ENCODE data around the gene HINFP. TPM values are rescaled to one million over a fixed set of nuclear protein-coding genes. Genes with fewer than 3 reads are reported as not detected.
"Not testable (repeated sequence)": the region's sequence is repeated elsewhere in the genome, so short reads cannot be mapped to it uniquely, and the experiment has no call there.

The HINFP gene
- polyA plus RNA-seq, 1 donor: 40.2 TPM

DNA sequence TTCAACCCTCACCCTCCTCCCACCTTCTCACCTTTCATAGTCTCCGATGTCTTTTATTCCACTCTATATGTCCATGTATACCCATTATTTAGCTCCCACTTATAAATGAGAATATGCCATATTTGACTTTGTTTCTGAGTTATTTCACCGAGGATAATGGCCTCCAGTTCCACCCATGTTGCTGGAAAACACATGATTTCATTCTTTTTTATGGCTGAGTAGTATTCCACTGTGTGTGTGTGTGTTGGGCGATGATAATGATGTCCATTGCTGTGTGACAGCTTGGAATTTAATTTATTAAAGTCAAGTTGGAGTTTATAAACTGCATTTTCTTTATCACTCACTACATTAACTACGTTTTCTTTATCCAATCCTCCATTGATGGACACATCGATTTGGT is 3.2 kb upstream of the HINFP start:
- no peak overlapping the region for H3K27ac ChIP-seq (ENCODE audit: low read length)
- no peaks in the 10 kb centered on the region for H3K9me3 ChIP-seq (ENCODE audit: control insufficient read depth, low read depth, low read length)
- peaks cover 38% of the 10 kb centered on the region for H3K36me3 ChIP-seq (ENCODE audit: control insufficient read depth, insufficient read depth, low read length)
- WGBS (ENCODE audit: insufficient coverage, low lambda C conversion rate): 100% methylated on average over 2 of the region's 5 CpGs
- no peaks in the 10 kb centered on the region for H3K27me3 ChIP-seq (ENCODE audit: control insufficient read depth, insufficient read depth, low read length)
- H3K4me3 ChIP-seq (ENCODE audit: low read length): no peak overlapping the region
- peaks cover 14% of the 10 kb centered on the region for H3K4me1 ChIP-seq (ENCODE audit: control insufficient read depth, insufficient read depth, low read length)
- no peak for DNase-seq

DNA sequence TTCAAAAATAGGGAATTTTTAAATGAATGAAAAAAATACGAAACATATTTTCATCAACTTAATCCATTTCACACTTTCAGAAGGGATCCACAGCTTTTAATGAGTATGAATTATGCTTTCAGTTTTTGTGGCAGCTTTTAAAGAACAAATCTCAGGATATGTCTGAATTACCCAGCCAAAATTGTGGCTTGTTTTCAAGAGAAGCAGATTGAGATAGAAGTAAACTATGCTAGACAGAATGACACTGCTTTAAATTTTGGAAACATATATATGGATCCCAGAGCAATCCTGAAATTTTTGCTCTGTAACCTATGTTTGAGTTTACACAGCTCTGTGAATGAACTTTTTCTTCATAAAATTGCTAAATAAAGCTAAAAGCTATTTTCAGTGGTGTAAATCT is 2.4 kb upstream of the HINFP start:
- 100% methylated on average over 1 of the region's 1 CpG for WGBS (ENCODE audit: insufficient coverage, low lambda C conversion rate)
- Histone ChIP-seq H3K9me3 (ENCODE audit: control insufficient read depth, low read depth, low read length) (no peaks in the 10 kb centered on the region), H3K4me1 (ENCODE audit: control insufficient read depth, insufficient read depth, low read length) (peaks cover 14% of the 10 kb centered on the region), H3K4me3 (ENCODE audit: low read length) (no peak overlapping the region), H3K27me3 (ENCODE audit: control insufficient read depth, insufficient read depth, low read length) (no peaks in the 10 kb centered on the region), H3K27ac (ENCODE audit: low read length) (no peak overlapping the region), H3K36me3 (ENCODE audit: control insufficient read depth, insufficient read depth, low read length) (peaks cover 32% of the 10 kb centered on the region)
- no peak for DNase-seq

DNA sequence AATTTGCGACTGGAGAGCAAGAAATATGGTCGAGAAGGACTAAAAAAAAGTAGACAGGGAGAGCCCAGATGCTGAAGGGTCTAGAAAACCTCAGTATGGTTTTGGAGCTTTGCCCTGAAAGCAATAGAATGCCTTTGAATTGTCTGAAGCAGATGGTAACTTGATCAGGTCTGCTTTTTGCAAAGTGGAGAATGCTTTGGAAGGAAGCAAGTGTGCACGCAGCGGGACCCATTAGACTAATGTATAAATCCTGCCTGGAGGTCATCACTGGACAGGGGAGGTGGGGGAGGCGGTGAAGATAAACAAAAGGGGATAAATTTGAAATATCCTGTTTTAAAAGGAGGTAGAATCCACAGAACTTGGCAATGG is 757 bp upstream of the HINFP start:
- Histone ChIP-seq H3K9me3 (ENCODE audit: control insufficient read depth, low read depth, low read length) (no peaks in the 10 kb centered on the region), H3K27me3 (ENCODE audit: control insufficient read depth, insufficient read depth, low read length) (no peaks in the 10 kb centered on the region), H3K36me3 (ENCODE audit: control insufficient read depth, insufficient read depth, low read length) (peaks cover 27% of the 10 kb centered on the region), H3K4me1 (ENCODE audit: control insufficient read depth, insufficient read depth, low read length) (peaks cover 19% of the 10 kb centered on the region), H3K4me3 (ENCODE audit: low read length) (peak overlapping the region; percentile 63), H3K27ac (ENCODE audit: low read length) (peak overlapping the region; percentile 68)
- no peak for DNase-seq
- WGBS (ENCODE audit: insufficient coverage, low lambda C conversion rate): 10% methylated on average over 4 of the region's 5 CpGs

DNA sequence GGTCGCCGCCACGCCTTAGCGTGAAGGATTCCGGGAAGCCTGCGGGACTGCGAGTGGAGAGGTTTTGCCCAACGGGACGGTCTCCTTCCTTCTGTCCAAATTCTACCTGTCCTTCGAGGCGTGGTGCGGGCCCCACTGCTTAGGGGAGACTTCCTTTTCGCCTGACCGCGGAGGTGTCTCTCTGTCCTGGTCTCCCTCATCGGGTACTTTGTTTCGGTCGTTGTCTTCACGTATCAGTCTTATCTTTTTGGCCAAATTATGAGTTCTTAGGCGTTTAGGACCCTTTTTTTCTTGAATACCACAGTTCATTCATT is 388 bp downstream of the HINFP start:
- Histone ChIP-seq H3K9me3 (ENCODE audit: control insufficient read depth, low read depth, low read length) (no peaks in the 10 kb centered on the region), H3K27me3 (ENCODE audit: control insufficient read depth, insufficient read depth, low read length) (no peaks in the 10 kb centered on the region), H3K4me3 (ENCODE audit: low read length) (peak overlapping the region; percentile 90), H3K27ac (ENCODE audit: low read length) (peak overlapping the region; percentile 90), H3K36me3 (ENCODE audit: control insufficient read depth, insufficient read depth, low read length) (peaks cover 16% of the 10 kb centered on the region), H3K4me1 (ENCODE audit: control insufficient read depth, insufficient read depth, low read length) (peaks cover 31% of the 10 kb centered on the region)
- WGBS (ENCODE audit: insufficient coverage, low lambda C conversion rate): no CpG with 5 or more reads among the region's 20 CpGs
- no peak for DNase-seq

DNA sequence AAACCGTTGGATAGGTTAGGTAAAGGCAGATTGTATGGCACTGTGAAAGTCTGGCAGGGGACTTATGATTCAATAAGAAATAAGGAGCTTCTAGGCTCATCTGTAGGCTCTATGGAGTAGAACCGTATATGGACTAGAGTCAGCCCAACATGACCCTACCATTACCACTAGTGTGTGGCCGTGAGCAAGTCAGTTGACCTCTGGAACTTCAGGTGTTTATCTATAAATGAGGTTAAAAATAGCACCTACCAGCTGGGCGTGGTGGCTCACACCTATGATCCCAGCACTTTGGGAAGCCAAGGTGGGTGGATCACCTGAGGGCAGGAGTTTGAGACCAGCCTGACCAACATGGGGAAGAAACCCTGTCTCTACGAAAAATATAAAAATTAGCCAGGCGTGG is 4.4 kb downstream of the HINFP start:
- Histone ChIP-seq H3K4me3 (ENCODE audit: low read length) (no peak overlapping the region), H3K27me3 (ENCODE audit: control insufficient read depth, insufficient read depth, low read length) (no peaks in the 10 kb centered on the region), H3K9me3 (ENCODE audit: control insufficient read depth, low read depth, low read length) (no peaks in the 10 kb centered on the region), H3K4me1 (ENCODE audit: control insufficient read depth, insufficient read depth, low read length) (peaks cover 30% of the 10 kb centered on the region), H3K27ac (ENCODE audit: low read length) (peak overlapping the region; percentile 80), H3K36me3 (ENCODE audit: control insufficient read depth, insufficient read depth, low read length) (peaks cover 27% of the 10 kb centered on the region)
- no CpG with 5 or more reads among the region's 6 CpGs for WGBS (ENCODE audit: insufficient coverage, low lambda C conversion rate)
- DNase-seq: peak; percentile 62 to 78

DNA sequence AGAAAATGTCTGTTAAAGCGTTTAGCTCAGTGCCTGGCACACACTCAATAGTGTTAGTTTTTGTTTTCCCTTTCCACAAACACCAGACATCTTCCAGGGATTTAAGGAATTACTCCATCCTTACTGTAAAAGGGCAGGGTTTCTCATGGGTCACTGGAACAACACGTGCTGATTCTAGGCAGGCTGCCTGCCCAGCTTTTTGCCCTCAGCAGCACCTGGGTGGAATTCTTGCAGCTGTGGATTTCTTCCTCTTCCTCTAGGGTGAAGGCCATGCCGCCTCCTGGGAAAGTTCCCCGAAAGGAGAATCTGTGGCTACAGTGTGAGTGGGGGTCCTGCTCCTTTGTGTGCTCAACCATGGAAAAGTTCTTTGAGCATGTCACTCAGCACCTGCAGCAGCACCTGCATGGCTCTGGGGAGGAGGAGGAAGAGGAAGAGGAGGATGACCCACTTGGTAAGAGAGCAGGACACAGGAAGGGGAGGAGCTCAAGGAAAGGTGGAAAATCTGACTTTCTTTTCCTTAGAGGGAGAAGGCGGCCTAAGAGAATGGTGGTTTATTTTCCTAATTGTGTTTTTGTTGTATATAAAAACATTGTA is 5.4 kb downstream of the HINFP start:
- WGBS (ENCODE audit: insufficient coverage, low lambda C conversion rate): no CpG with 5 or more reads among the region's 5 CpGs
- Histone ChIP-seq H3K4me3 (ENCODE audit: low read length) (no peak overlapping the region), H3K27ac (ENCODE audit: low read length) (peak overlapping the region; percentile 80), H3K36me3 (ENCODE audit: control insufficient read depth, insufficient read depth, low read length) (peaks cover 37% of the 10 kb centered on the region), H3K27me3 (ENCODE audit: control insufficient read depth, insufficient read depth, low read length) (no peaks in the 10 kb centered on the region), H3K4me1 (ENCODE audit: control insufficient read depth, insufficient read depth, low read length) (peaks cover 28% of the 10 kb centered on the region), H3K9me3 (ENCODE audit: control insufficient read depth, low read depth, low read length) (no peaks in the 10 kb centered on the region)
- no peak for DNase-seq

DNA sequence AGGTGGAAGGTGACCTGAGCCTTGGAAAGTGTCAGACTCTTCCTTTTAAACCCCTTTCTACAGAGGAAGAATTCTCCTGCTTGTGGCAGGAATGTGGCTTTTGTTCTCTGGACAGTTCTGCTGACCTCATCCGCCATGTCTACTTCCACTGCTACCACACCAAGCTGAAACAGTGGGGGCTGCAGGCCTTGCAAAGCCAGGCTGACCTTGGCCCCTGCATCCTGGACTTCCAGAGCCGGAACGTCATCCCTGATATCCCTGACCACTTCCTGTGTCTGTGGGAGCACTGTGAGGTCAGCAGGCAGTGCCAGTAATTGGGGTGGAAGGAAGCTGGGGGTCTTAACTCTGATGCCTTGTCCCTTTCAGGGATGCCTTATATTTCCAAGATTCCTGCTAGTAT is 9.3 kb downstream of the HINFP start:
- WGBS (ENCODE audit: insufficient coverage, low lambda C conversion rate): no CpG with 5 or more reads among the region's 3 CpGs
- H3K9me3 ChIP-seq (ENCODE audit: control insufficient read depth, low read depth, low read length): no peaks in the 10 kb centered on the region

DNA sequence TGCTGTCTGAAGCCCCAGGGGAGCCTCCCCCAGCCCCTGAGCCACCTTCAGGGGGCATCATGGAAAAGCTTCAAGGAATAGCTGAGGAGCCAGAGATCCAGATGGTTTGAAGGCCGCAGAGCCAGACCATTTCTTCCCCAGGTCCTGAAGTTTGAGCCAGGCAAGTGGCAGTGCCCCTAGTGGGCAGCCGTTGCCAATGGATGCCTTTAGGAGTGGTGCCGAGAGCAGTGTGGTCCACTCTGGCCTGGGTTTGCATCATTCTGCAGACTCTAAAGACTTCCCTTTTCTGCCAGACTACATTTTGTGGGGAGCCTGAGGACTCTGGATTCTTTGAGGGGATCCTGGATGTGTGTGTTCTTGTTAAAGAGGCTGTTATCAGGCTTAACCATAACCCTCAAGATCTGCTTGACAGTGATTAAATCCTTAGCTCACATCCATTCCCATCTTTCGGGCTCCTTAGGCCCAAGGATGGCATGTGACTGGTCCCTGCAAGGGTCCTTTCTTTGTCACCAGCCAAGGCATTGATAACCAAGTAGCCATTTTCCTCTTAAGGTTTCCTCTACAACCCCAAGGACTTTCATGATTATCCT is 13.1 kb downstream of the HINFP start:
- H3K4me3 ChIP-seq (ENCODE audit: low read length): no peak overlapping the region
- no peaks in the 10 kb centered on the region for H3K27me3 ChIP-seq (ENCODE audit: control insufficient read depth, insufficient read depth, low read length)
- H3K9me3 ChIP-seq (ENCODE audit: control insufficient read depth, low read depth, low read length): no peaks in the 10 kb centered on the region
- peaks cover 49% of the 10 kb centered on the region for H3K36me3 ChIP-seq (ENCODE audit: control insufficient read depth, insufficient read depth, low read length)
- DNase-seq: no peak
- H3K27ac ChIP-seq (ENCODE audit: low read length): no peak overlapping the region
- no peaks in the 10 kb centered on the region for H3K4me1 ChIP-seq (ENCODE audit: control insufficient read depth, insufficient read depth, low read length)
- WGBS (ENCODE audit: insufficient coverage, low lambda C conversion rate): no CpG with 5 or more reads among the region's 4 CpGs

More for the DNA sequence above, 9.3 kb downstream of the HINFP start:
- H3K4me3 ChIP-seq (ENCODE audit: low read length): no peak overlapping the region
- H3K27me3 ChIP-seq (ENCODE audit: control insufficient read depth, insufficient read depth, low read length): no peaks in the 10 kb centered on the region
- no peak overlapping the region for H3K27ac ChIP-seq (ENCODE audit: low read length)
- peaks cover 54% of the 10 kb centered on the region for H3K36me3 ChIP-seq (ENCODE audit: control insufficient read depth, insufficient read depth, low read length)
- DNase-seq: no peak
- H3K4me1 ChIP-seq (ENCODE audit: control insufficient read depth, insufficient read depth, low read length): peaks cover 13% of the 10 kb centered on the region

DNA sequence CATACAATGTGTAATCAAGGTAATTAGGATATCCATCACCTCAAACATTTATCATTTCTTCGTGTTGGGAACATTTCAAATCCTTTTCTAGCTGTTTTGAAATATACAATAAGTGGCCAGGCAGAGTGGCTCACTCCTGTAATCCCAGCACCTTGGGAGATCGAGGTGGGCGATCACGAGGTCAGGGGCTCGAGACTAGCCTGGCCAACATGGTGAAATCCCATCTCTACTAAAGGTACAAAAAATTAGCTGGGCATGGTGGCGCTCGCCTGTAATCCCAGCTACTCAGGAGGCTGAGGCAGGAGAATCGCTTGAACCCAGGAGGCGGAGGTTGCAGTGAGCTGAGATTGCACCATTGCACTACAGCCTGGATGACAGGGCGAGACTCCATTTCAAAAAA is 17.9 kb downstream of the HINFP start:
- not testable (repeated sequence) for H3K27me3 ChIP-seq (ENCODE audit: control insufficient read depth, insufficient read depth, low read length); H3K4me1 ChIP-seq (ENCODE audit: control insufficient read depth, insufficient read depth, low read length); DNase-seq

DNA sequence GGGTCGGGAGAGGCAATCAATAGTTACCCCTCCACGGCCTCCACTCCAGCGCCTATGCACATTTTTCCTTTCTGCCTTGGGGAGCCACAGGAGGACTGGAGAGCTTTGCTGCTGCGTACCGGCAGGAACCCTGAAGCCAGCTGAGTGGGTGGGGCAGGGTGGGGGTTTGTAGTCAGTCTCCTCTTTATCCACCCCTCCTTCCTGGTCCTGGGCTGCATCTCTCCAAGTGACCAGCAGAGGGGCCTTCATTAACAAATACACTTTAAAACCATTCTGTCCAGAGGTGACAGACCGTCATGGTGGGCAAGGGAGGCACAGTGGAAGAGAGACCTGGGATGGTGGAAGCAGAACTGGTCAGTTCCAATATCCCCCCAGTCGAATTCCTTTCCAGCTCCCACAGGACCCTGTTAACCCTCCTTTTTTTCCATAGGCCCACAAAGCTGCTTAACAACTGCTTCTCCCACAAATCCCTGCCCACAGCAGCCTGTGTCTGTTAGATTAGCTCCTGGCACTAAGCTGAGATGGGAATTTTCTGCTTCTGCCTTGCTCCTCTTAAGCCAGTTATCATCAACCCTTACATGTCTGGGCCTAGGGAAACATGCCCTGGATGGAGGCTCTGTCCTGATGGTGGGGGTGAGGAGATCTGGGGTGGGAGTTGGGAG is 23.6 kb downstream of the HINFP start:
- Histone ChIP-seq H3K4me1 (ENCODE audit: control insufficient read depth, insufficient read depth, low read length) (no peaks in the 10 kb centered on the region), H3K27me3 (ENCODE audit: control insufficient read depth, insufficient read depth, low read length) (peaks cover 32% of the 10 kb centered on the region), H3K9me3 (ENCODE audit: control insufficient read depth, low read depth, low read length) (peaks cover 3% of the 10 kb centered on the region), H3K4me3 (ENCODE audit: low read length) (no peak overlapping the region), H3K27ac (ENCODE audit: low read length) (no peak overlapping the region), H3K36me3 (ENCODE audit: control insufficient read depth, insufficient read depth, low read length) (no peaks in the 10 kb centered on the region)
- no CpG with 5 or more reads among the region's 7 CpGs for WGBS (ENCODE audit: insufficient coverage, low lambda C conversion rate)
- peak; percentile 60 to 78 for DNase-seq

More for the DNA sequence above, 17.9 kb downstream of the HINFP start:
- H3K4me3 ChIP-seq (ENCODE audit: low read length); H3K27ac ChIP-seq (ENCODE audit: low read length); H3K9me3 ChIP-seq (ENCODE audit: control insufficient read depth, low read depth, low read length); H3K36me3 ChIP-seq (ENCODE audit: control insufficient read depth, insufficient read depth, low read length): not testable (repeated sequence)
- WGBS (ENCODE audit: insufficient coverage, low lambda C conversion rate): 100% methylated on average over 1 of the region's 10 CpGs

DNA sequence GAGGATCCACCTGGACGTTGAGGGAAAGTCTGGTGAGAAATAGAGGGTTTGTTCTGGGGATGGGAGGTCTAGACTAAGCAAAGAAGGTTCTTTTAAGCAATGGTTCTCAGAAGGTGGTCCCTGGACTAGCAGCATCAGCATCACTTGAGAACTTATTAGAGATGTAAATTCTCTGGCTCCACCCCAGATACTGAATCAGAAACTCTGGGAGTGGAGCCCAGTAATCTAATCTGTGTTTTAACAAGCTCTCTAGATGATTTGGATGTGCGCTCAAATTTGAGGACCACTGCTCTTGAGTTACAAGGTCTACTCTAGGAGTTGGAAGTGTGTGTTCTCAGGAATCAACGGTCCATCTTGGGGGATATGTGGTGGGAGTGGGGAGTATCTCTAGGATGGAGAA is 24.2 kb downstream of the HINFP start:
- Histone ChIP-seq H3K36me3 (ENCODE audit: control insufficient read depth, insufficient read depth, low read length) (no peaks in the 10 kb centered on the region), H3K27ac (ENCODE audit: low read length) (no peak overlapping the region), H3K4me1 (ENCODE audit: control insufficient read depth, insufficient read depth, low read length) (no peaks in the 10 kb centered on the region), H3K27me3 (ENCODE audit: control insufficient read depth, insufficient read depth, low read length) (peaks cover 38% of the 10 kb centered on the region), H3K4me3 (ENCODE audit: low read length) (no peak overlapping the region), H3K9me3 (ENCODE audit: control insufficient read depth, low read depth, low read length) (peaks cover 3% of the 10 kb centered on the region)
- no CpG with 5 or more reads among the region's 3 CpGs for WGBS (ENCODE audit: insufficient coverage, low lambda C conversion rate)
- no peak for DNase-seq

All from large intestine (tissue), 3 donors.